HEK293 (cell line): ENCODE measurements around the gene DCANP1.

ENCODE experiments used
- CTCF ChIA-PET: fragments of 350-600 bp; formaldehyde crosslinking; extraction: SDS; loops from one replicate; lab custom pipeline; 2021; ENCODE audit warnings: antibody characterized with exemption; lab: Yijun Ruan, JAX
- POLR2A ChIA-PET: fragments of 300-600 bp; formaldehyde crosslinking; extraction: SDS; loops from one replicate; lab custom pipeline; 2020; ENCODE audit warnings: antibody characterized with exemption, inconsistent platforms; lab: Yijun Ruan, JAX
- H3K27ac ChIP-seq: fragments of 200-500 bp; sonication (Bioruptor generic); 2 replicates; pipeline ENCODE4 v1.5.1; 2014; ENCODE audit warnings: low read depth, low read length, control low read depth, inconsistent platforms; ENCODE audit errors: extremely low read depth
- H3K36me3 ChIP-seq, 2 experiments: fragments of 200-500 bp in 1 of 2; sonication (Bioruptor generic) in 1 of 2; 1 replicate in 1 of 2; 2 replicates in 1 of 2; pipeline ENCODE4 v1.5.1; 2014 to 2017; ENCODE audit warnings: inconsistent platforms in 2 of 2, low read length in 2 of 2; ENCODE audit not compliant: control insufficient read depth in 2 of 2, insufficient read depth in 1 of 2
- H3K4me1 ChIP-seq: fragments of 200-500 bp; sonication (Bioruptor generic); 2 replicates; pipeline ENCODE4 v1.5.1; 2014; ENCODE audit warnings: mild to moderate bottlenecking, low read length, inconsistent platforms; ENCODE audit not compliant: control insufficient read depth, insufficient read depth
- H3K4me3 ChIP-seq: 2 replicates; pipeline ENCODE4 v1.5.1; 2011; ENCODE audit warnings: low read depth, mild to moderate bottlenecking, control low read depth, low read length, moderate library complexity
- H3K9me3 ChIP-seq: fragments of 200-500 bp; sonication (Bioruptor generic); 2 replicates; pipeline ENCODE4 v1.5.1; 2014; ENCODE audit warnings: low read depth, low read length, inconsistent platforms; ENCODE audit not compliant: control insufficient read depth, insufficient read depth
- BCL6B ChIP-seq: fragments of 450-650 bp; formaldehyde crosslinking; IDR thresholded peaks from 2 replicates; pipeline ENCODE4 v1.5.1; 2017; ENCODE audit warnings: missing biosample characterization, missing genetic modification characterization
- GFI1B ChIP-seq: fragments of 450-650 bp; formaldehyde crosslinking; IDR thresholded peaks from 2 replicates; pipeline ENCODE4 v1.5.1; 2016; ENCODE audit warnings: missing biosample characterization, missing genetic modification characterization
- MZF1 ChIP-seq: fragments of 450-650 bp; formaldehyde crosslinking; IDR thresholded peaks from 2 replicates; pipeline ENCODE4 v1.5.1; 2017; ENCODE audit warnings: missing biosample characterization, missing genetic modification characterization, borderline replicate concordance
- PRDM10 ChIP-seq: fragments of 450-650 bp; formaldehyde crosslinking; IDR thresholded peaks from 2 replicates; pipeline ENCODE4 v1.5.1; 2016; ENCODE audit warnings: missing biosample characterization, missing genetic modification characterization
- PRDM6 ChIP-seq: fragments of 450-650 bp; formaldehyde crosslinking; IDR thresholded peaks from 2 replicates; pipeline ENCODE4 v1.5.1; 2017; ENCODE audit warnings: missing biosample characterization, missing genetic modification characterization
- SP3 ChIP-seq: fragments of 450-650 bp; formaldehyde crosslinking; IDR thresholded peaks from 2 replicates; pipeline ENCODE4 v1.5.1; 2016; ENCODE audit warnings: missing biosample characterization, missing genetic modification characterization
- YY1 ChIP-seq: fragments of 450-650 bp; formaldehyde crosslinking; IDR thresholded peaks from 2 replicates; pipeline ENCODE4 v1.5.1; 2018; ENCODE audit warnings: missing biosample characterization, missing genetic modification characterization
- ZNF10 ChIP-seq: fragments of 450-650 bp; formaldehyde crosslinking; IDR thresholded peaks from 2 replicates; pipeline ENCODE4 v1.5.1; 2017; ENCODE audit warnings: missing biosample characterization, missing genetic modification characterization
- ZNF280D ChIP-seq: fragments of 450-650 bp; formaldehyde crosslinking; IDR thresholded peaks from 2 replicates; pipeline ENCODE4 v1.5.1; 2016; ENCODE audit warnings: missing biosample characterization, missing genetic modification characterization
- ZNF473 ChIP-seq: fragments of 450-650 bp; formaldehyde crosslinking; IDR thresholded peaks from 2 replicates; pipeline ENCODE4 v1.5.1; 2017; ENCODE audit warnings: missing biosample characterization, missing genetic modification characterization
- ZNF704 ChIP-seq: fragments of 450-650 bp; formaldehyde crosslinking; IDR thresholded peaks from 2 replicates; pipeline ENCODE4 v1.5.1; 2016; ENCODE audit warnings: missing biosample characterization, missing genetic modification characterization
- ZNF707 ChIP-seq: fragments of 450-650 bp; formaldehyde crosslinking; IDR thresholded peaks from 2 replicates; pipeline ENCODE4 v1.5.1; 2016; ENCODE audit warnings: missing biosample characterization, missing genetic modification characterization
- ZSCAN23 ChIP-seq: fragments of 450-650 bp; formaldehyde crosslinking; IDR thresholded peaks from 2 replicates; pipeline ENCODE4 v1.5.1; 2016; ENCODE audit warnings: missing biosample characterization, missing genetic modification characterization

DCANP1 gene

GRCh38 chr5:135435467-135436330, 11.4 kb downstream of the DCANP1 start:
- no peak for TF ChIP-seq GFI1B
- TF ChIP-seq SP3 (tag by site-specific recombination): no peak
- TF ChIP-seq ZNF280D (tag by site-specific recombination): no peak
- no peak for TF ChIP-seq BCL6B (tag by site-specific recombination)
- no peak for TF ChIP-seq ZSCAN23 (tag by site-specific recombination)
- TF ChIP-seq ZNF707: no peak
- no peak for TF ChIP-seq MZF1 (tag by site-specific recombination)
- no peak for TF ChIP-seq PRDM10 (tag by site-specific recombination)
- TF ChIP-seq ZNF473 (tag by site-specific recombination): no peak
- TF ChIP-seq PRDM6 (tag by site-specific recombination): no peak
- no peak for TF ChIP-seq ZNF10 (tag by site-specific recombination)
- TF ChIP-seq ZNF704 (tag by site-specific recombination): no peak
- TF ChIP-seq YY1 (tag by site-specific recombination): no peak
- no peak overlapping the region for H3K27ac ChIP-seq
- H3K4me3 ChIP-seq: no peak overlapping the region
- H3K9me3 ChIP-seq: no peaks in the 10 kb centered on the region
- H3K4me1 ChIP-seq: no peaks in the 10 kb centered on the region
- CTCF ChIA-PET: interaction anchor here (0.7 to 3.0 kb wide), 7 partner anchors 9 to 232 kb away, joined by 3 to 18 read pairs (median 6); partner anchors contain the start of gene DCANP1
- POLR2A ChIA-PET: no interaction called here
- H3K36me3 ChIP-seq: no peaks in the 10 kb centered on the region
